ENCODE results near the gene DNAH7.
"Not testable (repeated sequence)": the region's sequence is repeated elsewhere in the genome, so short reads cannot be mapped to it uniquely, and the experiment has no call there.

The DNAH7 gene

DNA sequence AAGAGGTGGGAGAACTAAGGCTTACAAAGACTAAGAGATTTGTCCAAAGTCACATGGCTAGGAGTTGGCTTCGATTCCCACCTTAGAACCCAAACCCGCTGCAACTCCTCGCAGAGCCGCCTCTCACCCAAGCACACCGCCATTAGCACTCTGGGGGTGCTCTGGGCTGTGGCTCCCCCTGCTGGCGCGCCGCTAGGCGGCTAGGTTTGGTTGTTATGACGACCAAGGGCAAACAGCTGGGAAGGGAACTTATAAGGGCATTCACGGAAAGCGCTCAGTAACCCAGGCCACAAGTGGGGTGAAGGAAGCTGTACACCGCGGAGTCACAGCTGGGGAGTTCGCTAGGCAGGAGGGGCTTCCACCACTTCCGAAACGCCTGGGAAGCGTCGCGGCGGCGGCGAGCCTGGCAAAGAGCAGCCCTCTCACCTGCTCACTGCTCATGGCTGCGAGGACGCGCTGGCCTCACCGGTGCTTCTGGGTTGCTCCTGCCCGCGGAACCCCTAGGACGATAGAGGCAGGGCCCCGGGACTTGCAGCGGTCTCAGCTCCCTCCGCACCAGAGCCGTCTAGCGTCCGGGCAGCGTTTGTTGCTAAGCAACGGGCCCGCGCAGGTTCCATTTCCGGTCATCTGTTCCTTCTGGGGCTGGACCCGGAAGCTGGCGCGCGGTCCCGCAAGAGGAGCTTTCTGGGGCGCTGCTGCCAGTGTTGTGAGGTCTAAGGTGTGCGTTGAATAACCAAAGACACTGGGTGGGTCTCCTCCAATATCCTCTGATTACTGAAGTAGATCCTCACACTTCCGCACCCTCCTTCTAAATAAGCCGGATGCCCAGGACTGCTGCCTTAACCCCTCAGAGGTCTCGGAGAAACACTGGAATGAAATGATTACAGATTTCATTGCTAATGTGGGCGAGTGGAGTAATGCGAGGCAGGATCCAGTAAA is at the start of gene DNAH7:
TSS of gene DNAH7 (minus strand) at position 567 of the 939 bp plus-strand sequence. CDS start at position 441, 126 bp downstream.
- peak; percentile 92 to 93 for DNase-seq

DNA sequence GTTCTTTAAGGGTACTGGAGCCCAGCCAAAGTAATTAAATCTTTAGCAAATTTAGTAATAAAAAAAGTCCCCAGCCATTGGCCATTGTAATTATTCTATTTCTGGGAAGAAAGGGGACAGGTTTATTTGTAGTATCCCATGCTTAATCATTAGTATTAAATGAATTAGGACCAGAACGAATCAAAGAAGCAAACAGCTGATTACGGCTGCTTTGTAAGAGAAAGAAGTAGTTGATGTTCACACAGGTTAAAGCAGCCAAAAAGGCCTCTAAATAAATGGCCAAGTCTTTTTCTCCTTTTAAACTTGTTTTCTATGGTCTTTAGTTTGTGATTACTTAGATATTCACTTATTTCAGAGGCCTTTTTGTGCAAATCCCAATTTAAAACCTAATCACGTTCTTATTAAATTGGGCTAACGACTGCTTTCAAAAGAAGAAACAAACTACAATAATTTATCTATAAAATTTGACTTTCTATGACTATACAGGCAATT is 48.6 kb upstream of the DNAH7 start:
- no peak for DNase-seq

DNA sequence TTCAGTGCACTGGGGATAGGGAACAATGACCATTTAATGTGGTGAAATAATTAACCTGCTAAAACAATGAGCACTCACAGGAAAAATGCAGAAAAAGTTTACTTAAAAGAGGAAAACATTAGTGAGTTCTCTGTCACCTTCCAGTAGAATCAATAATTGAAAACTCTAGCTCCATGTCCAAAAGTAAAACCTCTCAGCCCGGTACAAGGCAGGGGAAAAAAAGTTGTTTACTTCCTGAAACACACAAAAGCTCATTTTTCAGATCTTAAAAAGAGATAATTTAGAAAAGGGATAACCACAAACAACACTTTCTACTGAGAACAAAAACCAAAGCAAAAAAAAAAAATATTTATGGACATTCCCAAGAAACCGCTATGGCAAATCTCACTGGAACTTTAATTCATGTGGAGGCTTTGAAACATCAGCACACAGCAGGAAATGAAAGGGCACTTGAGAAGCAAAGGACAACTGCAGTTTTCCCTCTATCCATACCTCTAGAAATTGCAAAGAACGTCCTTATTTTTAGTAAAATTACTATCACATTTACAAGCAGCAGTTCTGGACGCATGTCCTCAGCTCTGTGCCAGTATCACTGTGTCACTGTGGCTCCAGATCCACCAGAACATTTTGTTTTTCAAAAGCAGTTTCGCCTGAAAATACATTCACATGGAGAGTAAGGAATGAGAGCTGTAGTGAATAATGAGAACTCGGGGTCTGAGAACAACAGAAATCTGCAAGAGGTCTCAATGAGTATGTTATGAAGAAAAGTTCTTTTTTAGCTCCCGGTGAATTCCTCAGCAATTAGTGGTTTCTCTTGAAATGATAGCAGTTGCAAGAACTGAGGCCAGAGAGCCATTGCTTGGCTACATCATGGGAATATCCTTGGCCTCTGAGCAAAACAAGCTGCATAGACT is 44.7 kb upstream of the DNAH7 start:
- no peak for DNase-seq

DNA sequence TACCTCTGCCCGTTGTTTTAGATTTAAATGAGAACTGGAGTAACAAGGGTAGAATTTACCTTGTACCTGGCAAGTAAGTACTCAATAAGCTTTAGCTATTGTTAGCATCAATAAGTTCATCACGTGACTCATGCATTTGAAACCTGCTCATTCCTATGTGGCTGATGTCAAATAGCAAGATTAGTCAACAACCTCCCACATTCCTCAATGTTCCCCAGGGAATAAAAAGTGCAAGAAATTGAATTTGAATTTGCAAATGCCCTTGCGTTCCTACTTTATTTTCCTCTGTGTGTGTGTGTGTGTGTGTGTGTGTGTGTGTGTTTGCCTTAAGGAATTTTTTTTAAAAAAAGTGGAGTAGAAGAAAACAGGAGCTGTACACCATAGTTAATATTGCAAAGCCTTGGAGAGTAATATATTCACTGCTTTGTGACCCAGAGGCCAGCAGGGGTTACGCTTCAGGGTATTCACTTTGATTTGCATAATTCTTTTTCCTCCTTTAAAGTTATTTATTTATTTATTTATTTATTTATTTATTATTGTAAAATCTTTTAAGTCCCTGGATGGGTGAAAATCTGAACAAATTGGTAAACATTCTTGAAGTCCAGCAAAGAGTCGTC is 43.9 kb upstream of the DNAH7 start:
- no peak for DNase-seq

DNA sequence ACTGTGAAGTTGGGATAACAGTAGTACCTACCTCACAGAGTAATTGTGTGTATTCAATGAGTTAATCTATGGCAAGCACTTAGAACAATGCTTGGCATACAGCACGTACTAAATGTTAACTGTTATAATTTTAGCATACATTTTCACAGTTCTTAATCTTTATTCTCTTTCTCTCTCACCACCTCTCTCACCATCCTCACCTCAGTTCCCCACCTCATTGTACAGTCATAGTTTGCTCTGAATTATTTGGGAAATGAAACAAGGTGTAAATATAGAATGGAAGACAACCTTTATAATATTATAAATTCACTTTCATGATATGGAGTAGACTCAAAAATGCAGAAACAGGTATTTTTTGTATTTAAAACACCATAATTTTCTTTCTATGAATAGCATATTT is 40.0 kb upstream of the DNAH7 start:
- no peak for DNase-seq

DNA sequence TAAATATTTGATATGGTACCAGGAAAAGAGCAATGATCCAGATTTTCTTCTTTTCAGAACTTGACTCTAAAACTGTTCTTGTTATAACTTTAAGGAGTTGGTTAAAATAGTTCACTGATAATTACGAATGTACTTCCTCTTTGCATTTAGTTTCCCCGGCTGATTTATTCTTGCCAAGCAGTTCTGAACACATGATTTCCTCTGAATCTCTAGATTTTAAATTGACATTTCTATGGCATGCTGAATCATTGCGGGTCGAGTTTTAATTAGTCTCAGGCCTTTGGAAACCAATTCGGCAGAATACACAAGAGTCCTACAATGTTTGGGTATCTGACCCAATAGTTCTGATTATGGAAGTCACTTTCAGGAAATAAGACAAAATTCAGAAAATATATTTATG is 37.3 kb upstream of the DNAH7 start:
- DNase-seq: no peak

DNA sequence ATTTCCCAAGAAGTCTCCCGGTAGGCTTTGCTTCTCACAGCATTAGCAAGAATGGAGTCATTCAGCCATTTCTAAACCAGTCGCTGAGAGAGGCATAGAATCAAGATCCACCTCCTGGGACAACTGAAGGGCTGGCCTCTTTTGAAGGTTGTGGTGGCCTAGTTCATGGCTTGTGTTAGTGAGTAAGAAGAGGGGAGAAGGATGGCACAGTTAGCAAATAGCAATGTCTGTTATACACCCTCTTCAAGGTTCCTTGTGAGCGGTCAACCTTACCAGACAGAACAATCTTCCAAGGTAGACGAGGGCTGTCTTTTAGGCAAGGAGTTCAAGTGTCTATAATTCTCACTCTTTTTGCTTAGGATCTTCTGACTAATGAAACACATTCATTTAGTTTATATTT is 35.4 kb upstream of the DNAH7 start:
- no peak for DNase-seq

DNA sequence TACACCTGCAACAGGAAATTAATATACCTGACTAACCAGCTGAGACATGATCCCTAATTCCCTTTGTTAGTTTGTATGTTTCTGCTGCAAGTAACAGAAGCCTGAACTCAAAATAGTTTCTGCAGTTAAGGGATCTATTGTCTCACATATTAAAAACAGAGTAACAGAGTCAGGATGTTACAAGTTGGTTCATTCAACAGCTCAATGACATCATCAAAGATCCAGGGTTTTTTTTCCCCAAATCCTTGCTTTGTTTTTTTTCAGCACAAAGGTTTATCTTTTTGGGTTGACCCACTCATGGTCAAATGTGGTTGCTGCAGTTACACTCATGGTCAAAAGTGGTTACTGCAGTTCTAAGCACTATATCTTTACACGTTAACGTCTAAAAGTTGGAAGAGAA is 35.0 kb upstream of the DNAH7 start:
- no peak for DNase-seq

DNA sequence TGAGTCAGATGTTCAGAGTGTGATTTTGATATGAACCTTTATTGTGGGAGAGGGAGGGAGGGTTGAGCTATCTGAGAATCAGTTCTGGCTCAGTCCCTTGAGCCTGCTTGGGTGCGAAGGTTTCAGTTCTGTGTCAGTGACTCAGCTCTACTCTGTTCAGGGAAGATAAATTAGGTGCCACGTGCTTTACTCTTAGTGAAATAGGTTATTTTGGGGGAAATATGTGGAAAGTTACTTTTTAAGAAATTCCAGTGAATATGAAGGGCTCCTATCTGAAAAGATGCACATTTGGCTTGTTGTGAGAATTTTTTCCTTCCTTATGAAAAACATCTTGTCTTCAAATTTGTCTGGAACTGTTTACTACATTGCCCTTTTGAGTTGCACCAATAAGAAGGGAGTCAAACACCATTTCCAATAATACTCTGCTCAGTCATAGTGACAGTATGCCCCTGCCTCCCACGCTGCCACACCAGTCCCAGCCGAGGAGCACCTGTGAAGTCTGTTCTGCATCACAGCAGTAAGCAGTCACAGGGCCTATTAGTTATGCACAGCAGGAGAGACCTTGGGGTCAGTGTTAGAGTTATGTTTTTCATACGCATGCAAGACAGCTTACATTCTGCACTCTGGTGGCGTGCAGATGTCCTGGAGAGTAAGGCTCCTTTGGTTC is 32.8 kb upstream of the DNAH7 start:
- DNase-seq: peak; percentile 26 to 42

DNA sequence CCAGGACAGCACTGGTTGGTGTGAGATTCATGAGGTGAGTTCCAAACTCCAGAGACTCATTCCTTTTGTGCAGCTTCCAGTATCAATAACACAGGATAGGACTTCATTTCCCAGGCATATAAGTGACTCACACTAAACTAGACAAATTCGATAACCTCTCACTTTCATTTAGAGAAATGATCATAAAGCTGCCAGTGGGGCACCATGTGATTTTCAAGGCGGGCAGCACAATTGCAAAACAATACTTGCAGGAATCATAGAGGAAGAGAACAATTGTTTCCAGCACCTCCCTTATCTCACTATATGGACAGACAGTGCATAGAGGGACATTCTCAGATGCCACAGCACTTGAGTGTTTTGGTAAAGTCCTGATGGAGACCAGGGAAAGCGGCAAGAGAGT is 31.3 kb upstream of the DNAH7 start:
- no peak for DNase-seq

DNA sequence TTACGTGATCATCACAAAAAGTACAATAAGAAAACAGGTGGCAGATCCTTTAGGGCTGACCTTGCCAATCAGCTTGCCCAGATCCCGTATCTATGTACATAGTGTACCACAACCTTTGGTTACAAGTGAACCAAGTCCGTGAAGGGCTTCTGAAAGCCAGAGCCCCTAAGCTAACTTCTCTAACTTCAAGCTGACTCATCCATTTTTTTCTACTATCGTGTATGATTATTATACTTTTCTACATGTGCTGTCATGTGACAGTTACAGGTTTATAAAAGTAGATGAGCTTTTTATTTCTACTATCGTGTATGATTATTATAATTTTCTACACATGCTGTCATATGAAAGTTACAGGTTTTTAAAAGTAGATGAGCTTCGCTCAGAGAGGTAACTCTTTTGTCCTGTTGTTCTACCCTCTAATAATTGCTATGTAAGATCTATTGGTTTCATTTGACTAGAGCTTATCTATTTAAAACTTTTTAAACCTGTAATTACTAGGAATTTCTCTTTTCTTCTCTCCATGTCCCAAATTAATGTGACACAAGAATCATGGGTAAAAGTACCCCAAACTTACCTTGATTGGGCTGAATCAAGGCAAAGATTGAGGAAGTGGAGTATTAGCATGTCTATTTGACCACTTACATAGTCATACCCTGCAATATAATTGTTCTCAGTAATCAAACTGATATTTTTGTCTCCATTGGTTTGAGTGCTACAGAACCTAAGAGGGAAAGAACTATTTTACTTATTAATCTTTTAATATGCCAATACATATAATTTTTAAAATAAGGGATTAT is 29.4 kb upstream of the DNAH7 start:
- no peak for DNase-seq

DNA sequence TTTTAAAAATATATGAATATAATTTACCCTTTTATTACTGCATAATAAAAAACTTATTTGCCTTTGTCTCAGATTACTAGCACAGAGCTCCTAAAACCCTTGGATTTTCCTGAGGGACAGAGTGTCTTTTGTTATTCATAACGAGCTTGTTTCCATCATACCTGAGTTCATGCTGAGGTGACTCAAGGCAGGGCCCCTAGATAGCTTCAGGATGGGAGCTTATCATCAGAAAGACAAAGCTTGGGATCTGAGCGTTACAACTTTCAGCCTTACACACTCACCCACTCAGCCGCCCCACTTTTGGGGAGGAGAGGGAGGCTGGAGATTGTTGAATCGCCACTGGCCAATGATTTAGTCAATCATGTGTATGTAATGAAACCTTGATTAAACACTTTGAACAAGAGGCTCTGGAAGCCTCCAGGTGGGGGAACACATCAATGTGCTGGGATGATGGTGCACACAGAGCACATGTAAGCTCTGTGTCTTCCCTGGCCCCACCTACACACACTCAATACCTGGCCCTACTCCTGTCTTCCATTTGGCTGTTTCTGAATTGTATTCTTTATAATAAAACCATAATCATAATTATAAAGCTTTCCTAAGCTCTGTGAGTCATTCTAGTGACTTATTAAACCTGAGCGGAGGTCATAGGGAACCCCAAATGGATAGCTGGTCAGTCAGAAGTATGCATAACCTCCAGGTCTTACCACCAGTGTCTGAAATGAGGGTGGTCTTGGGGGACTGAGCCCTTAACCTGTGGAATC is 28.5 kb upstream of the DNAH7 start:
- DNase-seq: no peak

DNA sequence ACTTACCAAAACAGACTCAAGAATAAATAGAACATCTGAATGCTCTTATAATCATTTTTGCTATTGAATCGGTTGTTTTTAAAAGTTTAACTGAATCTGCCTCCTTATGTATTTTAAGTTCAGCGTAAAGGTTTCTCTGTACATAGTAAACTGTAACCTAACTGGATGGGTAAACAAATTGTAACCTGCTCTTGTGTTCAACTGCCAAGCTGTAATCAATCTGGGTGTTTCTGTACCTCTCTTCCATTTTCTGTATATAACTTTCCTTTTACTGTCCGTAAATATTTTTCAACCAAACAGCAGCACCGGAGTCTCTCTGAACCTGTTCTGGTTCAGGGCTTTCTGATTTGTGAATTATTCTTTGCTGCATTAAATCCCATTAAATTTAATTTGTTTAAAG is 27.6 kb upstream of the DNAH7 start:
- no peak for DNase-seq

DNA sequence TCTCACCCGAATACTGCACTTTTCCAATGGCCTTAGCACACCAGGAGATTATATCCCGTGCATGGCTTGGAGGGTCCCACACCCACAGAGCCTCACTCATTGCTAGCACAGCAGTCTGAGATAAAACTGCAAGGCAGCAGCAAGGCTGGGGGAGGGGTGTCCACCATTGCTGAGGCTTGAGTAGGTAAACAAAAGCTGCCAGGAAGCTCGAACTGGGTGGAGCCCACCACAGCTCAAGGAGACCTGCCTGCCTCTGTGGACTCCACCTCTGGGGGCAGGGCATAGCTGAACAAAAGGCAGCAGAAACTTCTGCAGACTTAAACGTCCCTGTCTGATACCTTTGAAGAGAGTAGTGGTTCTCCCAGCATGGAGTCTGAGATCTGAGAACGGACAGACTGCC is 20.8 kb upstream of the DNAH7 start:
- DNase-seq: not testable (repeated sequence)

DNA sequence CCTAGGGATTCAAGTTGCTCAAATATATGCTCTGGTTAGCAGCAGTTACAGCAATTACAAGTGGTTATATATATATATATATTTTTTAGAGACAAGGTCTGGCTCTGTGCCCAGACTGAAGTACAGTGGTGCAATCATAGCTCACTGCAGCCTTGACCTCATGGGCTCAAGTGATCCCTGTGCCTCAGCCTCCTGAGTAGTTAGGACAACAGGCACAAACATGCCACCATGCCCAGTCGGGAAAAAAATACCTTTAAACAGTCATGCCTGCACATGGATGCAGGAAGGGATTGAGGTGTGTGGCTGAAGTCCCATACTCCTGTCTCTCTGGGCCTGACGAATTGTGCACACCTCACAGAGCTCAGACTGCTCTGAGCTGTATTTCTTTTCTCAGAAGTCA is 19.6 kb upstream of the DNAH7 start:
- no peak for DNase-seq

DNA sequence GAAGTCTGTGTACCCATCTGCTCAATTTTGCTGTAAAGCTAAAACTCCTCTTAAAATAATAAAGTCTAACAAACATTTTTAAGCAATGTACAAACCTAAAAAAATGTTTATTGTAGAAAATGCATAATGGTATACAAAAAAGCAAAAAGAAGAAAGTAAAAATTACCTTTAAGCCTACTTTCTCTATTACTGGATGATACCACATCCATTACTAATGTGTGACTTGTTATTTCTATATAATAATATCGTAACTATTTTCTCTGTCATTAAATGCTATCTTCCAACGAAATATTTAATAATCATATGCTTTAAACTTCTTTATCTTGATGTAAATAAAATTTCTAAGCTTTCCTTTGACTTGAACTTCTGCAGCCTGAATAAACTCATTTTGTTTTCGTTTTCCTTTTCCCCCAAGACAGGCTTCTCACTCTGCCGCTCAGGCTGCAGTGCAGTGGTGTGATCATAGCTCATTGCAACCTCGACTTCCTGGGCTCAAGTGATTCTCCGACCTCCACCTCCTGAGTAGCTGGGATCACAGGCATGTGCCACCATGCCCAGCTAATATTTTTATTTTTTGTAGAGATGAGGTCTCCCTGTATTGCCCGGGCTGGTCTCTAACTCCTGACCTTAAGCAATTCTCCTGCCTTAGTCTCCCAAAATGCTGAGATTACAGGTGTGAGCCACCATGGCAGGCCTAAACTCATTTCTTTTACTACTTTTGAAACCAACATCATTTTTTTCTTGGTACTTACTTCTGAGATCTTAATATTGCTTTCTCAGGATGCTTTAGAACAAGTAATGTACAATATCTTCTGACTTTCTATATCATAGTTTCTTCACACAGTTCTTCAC is 18.1 kb upstream of the DNAH7 start:
- no peak for DNase-seq

DNA sequence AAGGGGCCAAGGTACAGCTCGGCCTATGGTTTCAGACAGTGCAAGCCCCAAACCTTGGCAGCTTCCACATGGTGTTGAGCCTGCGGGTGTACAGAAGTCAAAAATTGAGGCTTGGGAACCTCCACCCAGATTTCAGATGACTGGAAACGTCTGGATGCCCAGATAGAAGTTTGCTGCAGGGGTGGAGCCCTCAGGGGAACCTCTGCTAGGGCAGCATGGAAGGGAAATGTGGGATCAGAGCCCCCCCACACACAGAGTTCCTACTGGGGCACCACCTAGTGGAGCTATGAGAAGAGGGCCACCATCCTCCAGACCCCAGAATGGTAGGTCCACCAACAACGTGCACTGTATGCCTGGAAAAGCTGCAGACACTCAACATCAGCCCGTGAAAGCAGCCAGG is 15.0 kb upstream of the DNAH7 start:
- no peak for DNase-seq

DNA sequence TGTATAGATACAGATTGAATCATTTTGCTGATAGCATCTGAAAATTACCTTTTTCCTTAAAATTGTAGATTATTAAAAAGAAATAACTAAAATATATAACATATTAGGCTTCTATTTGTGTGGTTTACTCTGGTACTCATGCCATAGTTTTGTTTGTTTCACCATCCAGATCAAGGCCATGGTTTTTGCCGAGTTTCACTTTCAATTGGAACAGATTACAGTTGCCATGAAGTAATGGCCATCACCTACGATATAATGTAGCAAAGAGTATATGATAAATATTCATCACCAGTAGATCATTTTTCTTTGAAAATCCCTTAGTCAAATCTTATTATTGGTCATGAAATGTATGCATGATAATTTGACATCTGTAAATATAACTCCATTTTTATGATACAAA is 11.9 kb upstream of the DNAH7 start:
- no peak for DNase-seq

DNA sequence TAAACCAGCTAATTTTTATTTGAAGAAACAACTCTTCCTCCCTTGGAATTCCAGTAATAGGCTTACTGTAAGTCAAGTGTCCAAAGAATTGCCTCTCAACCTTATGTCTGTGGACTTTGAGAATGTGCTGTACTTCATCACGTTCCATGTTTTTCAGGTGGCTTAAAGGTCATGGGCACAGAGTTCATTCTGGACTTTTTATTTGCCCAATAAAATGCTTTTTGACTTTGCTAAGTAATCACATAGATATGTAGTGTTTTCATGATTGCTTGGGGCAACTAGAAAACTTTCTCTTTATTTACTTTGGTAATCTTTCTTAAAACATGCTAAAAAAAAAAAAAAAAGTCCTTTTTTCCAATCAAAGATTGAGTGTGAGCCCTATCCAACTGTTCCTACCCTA is 10.4 kb upstream of the DNAH7 start:
- DNase-seq: no peak

DNA sequence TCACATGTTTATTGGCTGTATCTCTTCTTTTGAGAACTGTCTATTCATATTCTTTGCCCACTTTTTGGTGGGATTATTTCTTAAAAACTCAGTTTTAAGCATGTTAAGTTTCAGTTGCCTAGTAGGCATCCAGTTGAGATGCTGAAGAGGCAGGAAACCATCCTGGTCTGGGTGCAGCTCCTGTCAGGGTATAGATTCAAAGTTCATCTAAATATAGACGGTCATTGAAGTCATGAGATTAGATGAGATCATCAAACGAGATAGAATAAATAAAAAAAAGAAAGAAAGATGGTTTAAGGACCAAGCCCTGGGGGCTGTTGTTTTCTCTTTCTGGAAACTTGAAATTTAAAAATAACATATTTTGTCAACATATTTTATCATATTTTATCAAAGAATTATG is 9.2 kb upstream of the DNAH7 start:
- DNase-seq: no peak

All from activated CD4-positive, alpha-beta T cell treated with anti-CD3 and anti-CD28 coated beads, Interleukin-2, amount 50 U/mL, for 48 hours (primary cell).